Dermis blood vessel endothelial cell (primary cell): ENCODE results near the gene RFT1. TPM values are rescaled to one million over a fixed set of nuclear protein-coding genes. Genes with fewer than 3 reads are reported as not detected.

Source experiments
- DNase-seq: peaks from one replicate; pipeline ENCODE4 v3.0.0; 2010
- total RNA-seq: library from RNA; depleted of rRNA; stranded (reverse); fragments of >200 nt; gene quantifications from 2 replicates; pipeline ENCODE4 v1.2.3, GENCODE V29; 2014

Gene RFT1
- total RNA-seq, 1 donor from 2014 or later = 25.5 TPM

GRCh38 chr3:53149006-53149690 is 18.9 kb upstream of the RFT1 start:
- DNase-seq = no peak

GRCh38 chr3:53147903-53148400 is 17.7 kb upstream of the RFT1 start:
- no peak for DNase-seq

GRCh38 chr3:53147151-53147902 is 17.1 kb upstream of the RFT1 start:
- DNase-seq = no peak

- DNase-seq = no peak
These were observed 16.2 kb upstream of the RFT1 start for GRCh38 chr3:53146319-53146891.

GRCh38 chr3:53145713-53146080 is 15.5 kb upstream of the RFT1 start:
- no peak for DNase-seq

- no peak for DNase-seq
These were observed 14.9 kb upstream of the RFT1 start for GRCh38 chr3:53144862-53145712.

GRCh38 chr3:53144446-53144845 is 14.2 kb upstream of the RFT1 start:
- no peak for DNase-seq

GRCh38 chr3:53142986-53143385 is 12.8 kb upstream of the RFT1 start:
- no peak for DNase-seq

- DNase-seq = peak; percentile 19
These were observed 10.9 kb upstream of the RFT1 start for GRCh38 chr3:53140847-53141845.

- DNase-seq = no peak
These were observed 9.9 kb upstream of the RFT1 start for GRCh38 chr3:53139906-53140846.

- DNase-seq = no peak
These were observed 7.7 kb upstream of the RFT1 start for GRCh38 chr3:53137835-53138446.

GRCh38 chr3:53137221-53137620 is 7.0 kb upstream of the RFT1 start:
- DNase-seq = no peak

GRCh38 chr3:53134631-53135232 is 4.5 kb upstream of the RFT1 start:
- DNase-seq = peak; percentile 84

- DNase-seq = no peak
These were observed 2.1 kb upstream of the RFT1 start for GRCh38 chr3:53132347-53132746.

- DNase-seq = no peak
These were observed 861 bp upstream of the RFT1 start for GRCh38 chr3:53131096-53131495.

GRCh38 chr3:53129344-53129743 is 891 bp downstream of the RFT1 start:
- no peak for DNase-seq

- no peak for DNase-seq
These were observed 3.6 kb downstream of the RFT1 start for GRCh38 chr3:53126601-53127000.

GRCh38 chr3:53123953-53124352 is 6.3 kb downstream of the RFT1 start:
- DNase-seq = no peak

- no peak for DNase-seq
These were observed 6.7 kb downstream of the RFT1 start for GRCh38 chr3:53123510-53123909.

GRCh38 chr3:53122933-53123305 is 7.3 kb downstream of the RFT1 start:
- DNase-seq = no peak
